HepG2 (cell line): Measurements from ENCODE around the gene NPDC1. TPM values are rescaled to one million over a fixed set of nuclear protein-coding genes. Genes with fewer than 3 reads are reported as not detected.
A peak's percentile ranks its signal among the peaks of the same experiment; 100 is the strongest.

Experiments
- PATZ1 ChIP-seq: sonication (generic); formaldehyde crosslinking; IDR thresholded peaks from 2 replicates; pipeline ENCODE4 v1.4.0; 2020; ENCODE audit warnings: missing genetic modification reagents
- SKIL ChIP-seq: sonication (generic); formaldehyde crosslinking; IDR thresholded peaks from 2 replicates; pipeline ENCODE4 v1.8.0; 2022; ENCODE audit warnings: missing genetic modification reagents, mild to moderate bottlenecking, moderate library complexity, borderline replicate concordance
- USF2 ChIP-seq, 2 experiments: sonication (generic) in 1 of 2; formaldehyde crosslinking in 1 of 2; IDR thresholded peaks; 2 replicates each; pipeline versions ENCODE4 v1.5.1 to v1.6.1; 2011 to 2020; ENCODE audit warnings: borderline replicate concordance in 1 of 2, low read depth in 1 of 2, low read length in 1 of 2, mild to moderate bottlenecking in 1 of 2, missing genetic modification reagents in 1 of 2, moderate library complexity in 1 of 2
- ZBTB10 ChIP-seq: sonication (generic); formaldehyde crosslinking; IDR thresholded peaks from 2 replicates; pipeline ENCODE4 v1.4.0; 2020; ENCODE audit warnings: missing genetic modification reagents, borderline replicate concordance
- ZNF460 ChIP-seq: sonication (generic); formaldehyde crosslinking; IDR thresholded peaks from 2 replicates; pipeline ENCODE4 v1.5.1; 2020; ENCODE audit warnings: missing genetic modification reagents, mild to moderate bottlenecking, borderline replicate concordance
- ZNF883 ChIP-seq: sonication (generic); formaldehyde crosslinking; IDR thresholded peaks from 2 replicates; pipeline ENCODE4 v1.5.1; 2020; ENCODE audit warnings: mild to moderate bottlenecking, missing genetic modification reagents; ENCODE audit errors: not compliant biosample characterization
- polyA plus RNA-seq, 8 experiments: library from polyadenylated mRNA; depleted of rRNA in 3 of 8; stranded (reverse) in 7 of 8; unstranded in 1 of 8; fragments of >200 nt; fragmentation: Illumina TruSeq in 4 of 8; extraction: Trizol in 4 of 8; gene quantifications; 2 replicates each; pipeline versions ENCODE4 v1.2.1 to v1.2.3, GENCODE V29; 2011 to 2016; ENCODE audit warnings: low read depth in 4 of 8, missing spikeins in 1 of 8, mixed read lengths in 1 of 8; ENCODE audit not compliant: insufficient read depth in 1 of 8
- total RNA-seq, 5 experiments: library from RNA; depleted of rRNA; stranded (reverse); fragments of >200 nt; fragmentation: Illumina TruSeq; extraction: Trizol; gene quantifications; 2 replicates each; pipeline ENCODE4 v1.2.3, GENCODE V29; 2016; ENCODE audit warnings: low read depth in 1 of 5
- TF ChIP-seq, protein P1 (sequence below): IDR thresholded peaks from 2 replicates; pipeline ENCODE4 v1.6.1; 2012; ENCODE audit warnings: inconsistent platforms
- TF ChIP-seq, protein P2 (sequence below): sonication (generic); formaldehyde crosslinking; IDR thresholded peaks from 2 replicates; pipeline ENCODE4 v1.4.0; 2020; ENCODE audit warnings: missing genetic modification reagents

Gene NPDC1
- total and polyA plus RNA-seq, 2 of the 13 experiments (the other 11 are each of a cell fraction or from before 2014, with no cell fraction given): 0.84 to 5.4 TPM

DNA sequence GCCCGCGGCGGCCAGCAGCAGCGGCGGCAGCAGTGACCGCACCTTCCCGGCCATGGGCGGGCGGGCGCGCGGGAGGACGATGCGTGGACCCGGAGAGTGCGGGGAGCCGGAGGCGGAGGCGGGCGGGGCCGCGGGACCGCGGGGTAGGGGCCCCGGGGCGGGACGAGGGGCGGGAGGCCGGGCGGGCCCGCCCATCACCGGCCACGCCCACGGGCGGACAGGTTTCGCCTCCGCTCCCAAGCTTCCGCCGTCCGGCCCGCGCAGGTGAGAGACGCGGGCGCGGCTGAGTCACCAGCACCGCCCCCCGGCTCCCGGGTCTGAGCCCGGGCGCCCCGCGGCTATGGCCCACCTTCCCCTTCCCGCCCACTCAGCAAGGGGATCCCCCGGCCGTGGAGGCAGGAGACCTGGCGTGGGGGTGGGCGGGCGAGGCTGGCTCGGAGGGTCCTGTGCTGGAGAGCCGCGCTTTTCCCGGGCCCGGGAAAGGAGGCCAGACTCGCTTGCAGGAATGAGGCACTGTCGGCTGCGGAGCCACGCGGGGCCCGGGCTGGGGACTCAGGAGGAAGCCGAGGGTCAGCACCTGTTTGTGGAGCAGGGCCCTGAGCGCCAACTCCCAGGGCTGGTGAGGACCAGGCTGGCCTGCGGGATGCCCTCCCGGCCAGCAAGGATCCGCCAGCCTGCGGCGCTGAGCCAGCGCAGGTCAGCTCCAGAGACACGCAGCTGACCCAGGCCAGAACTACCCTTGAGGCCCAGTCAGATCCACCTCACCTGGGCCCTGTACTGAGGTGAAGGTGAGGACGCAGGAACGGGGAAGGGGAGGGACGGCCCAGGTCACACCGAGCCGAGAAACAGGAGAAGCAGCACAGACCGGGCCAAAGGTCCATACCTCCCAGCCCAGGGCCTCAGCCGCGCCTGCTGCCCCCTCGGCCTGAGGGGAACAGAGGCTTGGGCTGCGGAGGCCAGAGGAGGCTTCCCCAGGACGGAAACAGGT is 8.3 kb upstream of the NPDC1 start, which contains the start of gene ENTPD2 (continued):
- TF ChIP-seq SKIL (CRISPR knock-in tag): no peak; the same call in 1 of the 2 replicates
- TF ChIP-seq ZNF883 (CRISPR knock-in tag): no peak
- TF ChIP-seq, protein P1, sequence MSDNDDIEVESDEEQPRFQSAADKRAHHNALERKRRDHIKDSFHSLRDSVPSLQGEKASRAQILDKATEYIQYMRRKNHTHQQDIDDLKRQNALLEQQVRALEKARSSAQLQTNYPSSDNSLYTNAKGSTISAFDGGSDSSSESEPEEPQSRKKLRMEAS: no peak
- no peak for TF ChIP-seq ZNF460 (CRISPR knock-in tag)
- TF ChIP-seq, protein P2, sequence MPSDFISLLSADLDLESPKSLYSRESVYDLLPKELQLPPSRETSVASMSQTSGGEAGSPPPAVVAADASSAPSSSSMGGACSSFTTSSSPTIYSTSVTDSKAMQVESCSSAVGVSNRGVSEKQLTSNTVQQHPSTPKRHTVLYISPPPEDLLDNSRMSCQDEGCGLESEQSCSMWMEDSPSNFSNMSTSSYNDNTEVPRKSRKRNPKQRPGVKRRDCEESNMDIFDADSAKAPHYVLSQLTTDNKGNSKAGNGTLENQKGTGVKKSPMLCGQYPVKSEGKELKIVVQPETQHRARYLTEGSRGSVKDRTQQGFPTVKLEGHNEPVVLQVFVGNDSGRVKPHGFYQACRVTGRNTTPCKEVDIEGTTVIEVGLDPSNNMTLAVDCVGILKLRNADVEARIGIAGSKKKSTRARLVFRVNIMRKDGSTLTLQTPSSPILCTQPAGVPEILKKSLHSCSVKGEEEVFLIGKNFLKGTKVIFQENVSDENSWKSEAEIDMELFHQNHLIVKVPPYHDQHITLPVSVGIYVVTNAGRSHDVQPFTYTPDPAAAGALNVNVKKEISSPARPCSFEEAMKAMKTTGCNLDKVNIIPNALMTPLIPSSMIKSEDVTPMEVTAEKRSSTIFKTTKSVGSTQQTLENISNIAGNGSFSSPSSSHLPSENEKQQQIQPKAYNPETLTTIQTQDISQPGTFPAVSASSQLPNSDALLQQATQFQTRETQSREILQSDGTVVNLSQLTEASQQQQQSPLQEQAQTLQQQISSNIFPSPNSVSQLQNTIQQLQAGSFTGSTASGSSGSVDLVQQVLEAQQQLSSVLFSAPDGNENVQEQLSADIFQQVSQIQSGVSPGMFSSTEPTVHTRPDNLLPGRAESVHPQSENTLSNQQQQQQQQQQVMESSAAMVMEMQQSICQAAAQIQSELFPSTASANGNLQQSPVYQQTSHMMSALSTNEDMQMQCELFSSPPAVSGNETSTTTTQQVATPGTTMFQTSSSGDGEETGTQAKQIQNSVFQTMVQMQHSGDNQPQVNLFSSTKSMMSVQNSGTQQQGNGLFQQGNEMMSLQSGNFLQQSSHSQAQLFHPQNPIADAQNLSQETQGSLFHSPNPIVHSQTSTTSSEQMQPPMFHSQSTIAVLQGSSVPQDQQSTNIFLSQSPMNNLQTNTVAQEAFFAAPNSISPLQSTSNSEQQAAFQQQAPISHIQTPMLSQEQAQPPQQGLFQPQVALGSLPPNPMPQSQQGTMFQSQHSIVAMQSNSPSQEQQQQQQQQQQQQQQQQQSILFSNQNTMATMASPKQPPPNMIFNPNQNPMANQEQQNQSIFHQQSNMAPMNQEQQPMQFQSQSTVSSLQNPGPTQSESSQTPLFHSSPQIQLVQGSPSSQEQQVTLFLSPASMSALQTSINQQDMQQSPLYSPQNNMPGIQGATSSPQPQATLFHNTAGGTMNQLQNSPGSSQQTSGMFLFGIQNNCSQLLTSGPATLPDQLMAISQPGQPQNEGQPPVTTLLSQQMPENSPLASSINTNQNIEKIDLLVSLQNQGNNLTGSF (CRISPR knock-in tag): no peak
- TF ChIP-seq ZBTB10 (CRISPR knock-in tag): peak; percentile 49; the same call in 1 of the 2 replicates
- TF ChIP-seq USF2 (IDR thresholded peaks at IDR 0.05; ENCODE audit: low read depth, low read length): no peak
- TF ChIP-seq USF2 (CRISPR knock-in tag; IDR thresholded peaks at IDR 0.05; ENCODE audit: borderline replicate concordance): no peak
- no peak; the same call in 1 of the 2 replicates for TF ChIP-seq PATZ1
